Measurements from ENCODE around the gene ATP6V0E2. TPM values are rescaled to one million over a fixed set of nuclear protein-coding genes. Genes with fewer than 3 reads are reported as not detected.

The ATP6V0E2 gene
- total RNA-seq, 8 experiments from 2014 or later: 9.4 to 114 (median 74.4) TPM

DNA sequence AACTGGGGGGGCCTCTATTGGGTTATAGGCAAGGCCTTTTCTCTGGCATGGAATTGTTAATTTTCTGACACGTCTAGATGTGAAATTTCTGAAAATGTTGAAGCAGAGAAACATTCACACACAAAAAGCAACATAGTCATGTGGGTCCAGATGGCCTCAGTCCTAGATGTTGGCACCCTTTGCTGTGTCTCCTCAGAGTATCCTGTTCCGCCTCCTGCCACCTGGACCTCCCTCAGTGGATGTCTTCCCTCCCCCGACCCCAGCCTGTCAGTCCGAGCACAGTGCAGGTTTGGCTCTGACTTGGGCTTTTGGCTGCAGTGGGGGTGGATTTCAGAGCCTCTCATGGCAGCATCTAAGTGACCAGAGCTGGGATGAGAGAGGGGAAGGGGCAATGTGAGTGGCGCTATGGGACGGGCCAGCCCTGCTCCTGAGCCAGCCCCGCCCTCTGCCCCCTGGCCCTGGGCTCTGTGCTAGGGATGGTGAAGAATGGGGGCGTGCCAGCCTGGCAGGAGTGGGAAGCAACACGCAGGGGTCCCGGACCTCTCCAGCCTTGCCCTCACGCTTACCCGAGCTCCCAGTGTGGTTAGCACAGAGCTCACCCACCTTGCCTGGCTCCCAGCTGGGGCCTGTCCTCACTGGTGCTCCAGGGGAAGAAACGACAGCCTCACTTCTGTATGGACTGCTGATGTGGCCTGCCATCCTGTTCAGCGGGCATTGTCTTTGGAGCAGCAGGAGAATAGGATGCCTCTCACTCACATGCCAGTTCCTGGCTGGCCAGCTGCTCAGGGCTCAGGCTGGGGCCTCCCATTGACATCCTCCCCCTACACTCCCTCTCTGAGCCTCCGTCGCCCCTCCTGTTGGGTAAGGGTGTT is 6.2 kb downstream of the ATP6V0E2 start:
- Histone ChIP-seq H3K27ac (no peak overlapping the region), H3K4me3 (no peak overlapping the region), H3K4me1 (replicated peaks in 1 of 2) (peaks cover 0 to 5% of the 10 kb centered on the region in 2 donors)
- ATAC-seq (replicated peaks in 6 of 8): peak in 5 of 8 experiments; percentile 40 to 84 (median 80)
- 58 to 100% (median 97%) methylated on average over 1 to 5 of the region's 16 CpGs; no CpG with 5 or more reads in 5 of the 10 experiments for WGBS, 10 experiments
- in situ Hi-C loops (cut with MboI; ENCODE audit: low pct_unique_long_range_greater_than_20kb in 2 of 9, low sequenced_read_pairs in 9 of 9, unreplicated experiment in 9 of 9): loop anchor here in 1 of 9 experiments (25.0 kb wide), 1 partner anchor 157 kb away; no protein-coding TSS in a partner anchor

DNA sequence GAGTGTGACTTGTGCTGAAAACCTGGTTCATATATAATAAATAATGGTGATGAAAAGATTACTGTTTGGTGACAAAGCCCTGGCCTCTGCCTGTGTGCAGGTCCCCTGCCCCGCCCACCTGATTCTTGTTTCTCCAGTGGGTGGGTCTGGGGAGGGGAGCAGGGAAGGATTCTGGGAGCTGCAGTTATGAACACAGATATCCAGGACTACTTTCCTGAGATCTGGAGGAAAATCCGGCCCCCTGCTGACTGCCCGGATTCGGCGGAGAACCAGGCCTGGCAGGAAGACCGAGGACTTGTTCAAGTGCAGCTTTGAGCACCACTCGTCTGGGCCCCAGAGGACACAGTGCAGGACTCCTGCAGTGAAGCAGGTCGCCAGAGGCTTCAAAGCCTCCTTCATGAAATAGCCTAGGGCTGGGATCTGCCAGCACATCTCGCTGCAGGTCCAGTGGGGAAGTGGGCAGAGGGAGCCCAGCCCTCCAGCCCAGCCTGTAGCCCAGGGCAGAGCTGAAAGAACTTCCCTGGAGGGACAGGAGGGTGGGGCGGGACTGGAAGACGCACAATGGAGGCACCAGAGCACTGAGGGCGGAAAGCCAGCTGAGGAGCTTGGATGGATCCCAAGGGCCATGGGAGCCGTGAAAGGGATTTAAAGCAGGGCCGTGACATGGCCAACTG is 7.0 kb downstream of the ATP6V0E2 start:
- peaks cover 0 to 5% of the 10 kb centered on the region in 2 donors for H3K4me1 ChIP-seq (replicated peaks in 1 of 2)

GRCh38 chr7:149881328-149882247 is 7.8 kb downstream of the ATP6V0E2 start:
- Histone ChIP-seq H3K4me3 (no peak overlapping the region), H3K27ac (no peak overlapping the region), H3K4me1 (replicated peaks in 1 of 2) (peaks cover 0 to 5% of the 10 kb centered on the region in 2 donors)
- WGBS, 10 experiments: 0 to 100% (median 63%) methylated on average over 1 to 4 of the region's 19 CpGs; no CpG with 5 or more reads in 5 of the 10 experiments
- in situ Hi-C loops (cut with MboI; ENCODE audit: low pct_unique_long_range_greater_than_20kb in 2 of 9, low sequenced_read_pairs in 9 of 9, unreplicated experiment in 9 of 9): loop anchor here in 1 of 9 experiments (25.0 kb wide), 1 partner anchor 156 kb away; no protein-coding TSS in a partner anchor
- no peak for ATAC-seq (replicated peaks in 6 of 8)

More for the DNA sequence above, 7.0 kb downstream of the ATP6V0E2 start:
- WGBS, 10 experiments: 20 to 100% (median 95%) methylated on average over 1 to 7 of the region's 14 CpGs; no CpG with 5 or more reads in 4 of the 10 experiments
- peak; percentile 4 to 76 (median 47) for ATAC-seq (replicated peaks in 6 of 8)
- in situ Hi-C loops (cut with MboI; ENCODE audit: low pct_unique_long_range_greater_than_20kb in 2 of 9, low sequenced_read_pairs in 9 of 9, unreplicated experiment in 9 of 9): loop anchor here in 1 of 9 experiments (25.0 kb wide), 1 partner anchor 157 kb away; no protein-coding TSS in a partner anchor
- Histone ChIP-seq H3K4me3 (no peak overlapping the region), H3K27ac (peak overlapping the region in 1 of 2 donors; percentile 25)

GRCh38 chr7:149882248-149883047 is 8.7 kb downstream of the ATP6V0E2 start:
- Histone ChIP-seq H3K4me1 (replicated peaks in 1 of 2) (peaks cover 0 to 5% of the 10 kb centered on the region in 2 donors), H3K27ac (no peak overlapping the region), H3K4me3 (no peak overlapping the region)
- in situ Hi-C loops (cut with MboI; ENCODE audit: low pct_unique_long_range_greater_than_20kb in 2 of 9, low sequenced_read_pairs in 9 of 9, unreplicated experiment in 9 of 9): loop anchor here in 1 of 9 experiments (25.0 kb wide), 1 partner anchor 155 kb away; no protein-coding TSS in a partner anchor
- 20 to 100% (median 77%) methylated on average over 1 to 9 of the region's 11 CpGs; no CpG with 5 or more reads in 1 of the 10 experiments for WGBS, 10 experiments
- ATAC-seq (replicated peaks in 6 of 8): peak in 1 of 8 experiments; percentile 4

- Histone ChIP-seq H3K4me3 (no peak overlapping the region), H3K27ac (no peak overlapping the region), H3K4me1 (replicated peaks in 1 of 2) (peaks cover 0 to 5% of the 10 kb centered on the region in 2 donors)
- no peak for ATAC-seq (replicated peaks in 6 of 8)
- 20 to 61% (median 43%) methylated on average over 1 to 4 of the region's 8 CpGs; no CpG with 5 or more reads in 6 of the 10 experiments for WGBS, 10 experiments
- in situ Hi-C loops (cut with MboI; ENCODE audit: low pct_unique_long_range_greater_than_20kb in 2 of 9, low sequenced_read_pairs in 9 of 9, unreplicated experiment in 9 of 9): loop anchor here in 1 of 9 experiments (25.0 kb wide), 1 partner anchor 154 kb away; no protein-coding TSS in a partner anchor
Observed at GRCh38 chr7:149883048-149883438, 9.3 kb downstream of the ATP6V0E2 start.

DNA sequence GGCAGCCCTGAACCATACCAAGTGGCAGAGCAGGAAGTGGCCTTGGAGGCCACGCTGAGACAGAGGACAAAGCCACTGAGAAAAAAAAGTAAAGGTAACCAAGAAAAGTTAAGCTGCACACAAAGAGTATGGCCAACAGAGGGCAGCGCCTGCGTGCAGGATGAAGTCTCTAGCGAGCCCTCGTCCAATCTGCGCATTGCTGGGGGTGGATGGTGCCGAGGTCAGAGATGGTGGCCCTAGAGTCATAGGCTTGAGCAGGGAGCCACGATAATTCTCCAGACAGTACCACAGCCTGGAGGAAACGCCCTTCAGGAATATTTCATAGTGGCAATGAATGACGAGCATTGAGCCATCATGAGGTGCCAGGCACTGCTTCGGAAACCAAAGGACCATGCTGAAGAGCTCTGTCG is 9.7 kb downstream of the ATP6V0E2 start:
- Histone ChIP-seq H3K4me1 (replicated peaks in 1 of 2) (peaks cover 0 to 5% of the 10 kb centered on the region in 2 donors), H3K4me3 (no peak overlapping the region), H3K27ac (no peak overlapping the region)
- in situ Hi-C loops (cut with MboI; ENCODE audit: low pct_unique_long_range_greater_than_20kb in 2 of 9, low sequenced_read_pairs in 9 of 9, unreplicated experiment in 9 of 9): loop anchor here in 1 of 9 experiments (25.0 kb wide), 1 partner anchor 154 kb away; no protein-coding TSS in a partner anchor
- 0 to 73% (median 40%) methylated on average over 1 to 10 of the region's 12 CpGs; no CpG with 5 or more reads in 4 of the 10 experiments for WGBS, 10 experiments
- ATAC-seq (replicated peaks in 6 of 8): peak in 5 of 8 experiments; percentile 16 to 78 (median 57)

DNA sequence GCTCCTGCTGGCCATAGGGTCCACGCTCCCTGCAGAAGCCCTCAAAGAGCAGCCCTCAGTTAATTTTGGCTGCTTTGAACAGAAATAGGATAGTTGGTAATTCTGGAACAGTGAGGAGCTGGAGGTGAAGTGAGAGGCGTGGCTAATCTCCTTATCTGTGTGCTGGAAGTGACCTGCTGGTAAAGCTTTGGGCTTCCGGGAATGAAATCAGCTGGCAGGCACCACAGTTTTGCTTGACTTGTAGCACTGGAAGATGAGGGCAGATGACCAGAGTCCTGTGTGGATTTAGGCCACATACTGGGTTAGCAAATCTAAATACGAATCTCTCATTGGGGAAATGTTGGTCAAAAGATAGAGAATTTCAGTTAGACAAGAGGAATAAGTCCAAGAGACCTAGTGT is 10.2 kb downstream of the ATP6V0E2 start:
- in situ Hi-C loops (cut with MboI; ENCODE audit: low pct_unique_long_range_greater_than_20kb in 2 of 9, low sequenced_read_pairs in 9 of 9, unreplicated experiment in 9 of 9): loop anchor here in 1 of 9 experiments (25.0 kb wide), 1 partner anchor 153 kb away; no protein-coding TSS in a partner anchor
- no peak overlapping the region for H3K27ac ChIP-seq
- no peak overlapping the region for H3K4me3 ChIP-seq
- 41 to 100% (median 61%) methylated on average over 1 to 3 of the region's 4 CpGs; no CpG with 5 or more reads in 4 of the 10 experiments for WGBS, 10 experiments
- peaks cover 0 to 5% of the 10 kb centered on the region in 2 donors for H3K4me1 ChIP-seq (replicated peaks in 1 of 2)
- no peak for ATAC-seq (replicated peaks in 6 of 8)

GRCh38 chr7:149884541-149884940 is 10.8 kb downstream of the ATP6V0E2 start:
- no peak for ATAC-seq (replicated peaks in 6 of 8)
- WGBS, 10 experiments: 37 to 100% (median 92%) methylated on average over 2 of the region's 2 CpGs; no CpG with 5 or more reads in 7 of the 10 experiments
- H3K4me3 ChIP-seq: no peak overlapping the region
- in situ Hi-C loops (cut with MboI; ENCODE audit: low pct_unique_long_range_greater_than_20kb in 2 of 9, low sequenced_read_pairs in 9 of 9, unreplicated experiment in 9 of 9): loop anchor here in 1 of 9 experiments (25.0 kb wide), 1 partner anchor 153 kb away; no protein-coding TSS in a partner anchor
- H3K27ac ChIP-seq: no peak overlapping the region
- H3K4me1 ChIP-seq (replicated peaks in 1 of 2): peaks cover 0 to 5% of the 10 kb centered on the region in 2 donors

- Histone ChIP-seq H3K4me3 (no peak overlapping the region), H3K27ac (no peak overlapping the region), H3K4me1 (replicated peaks in 1 of 2) (peaks cover 0 to 5% of the 10 kb centered on the region in 2 donors)
- ATAC-seq (replicated peaks in 6 of 8): peak in 2 of 8 experiments; percentile 12 to 48
- 34 to 85% (median 64%) methylated on average over 1 to 10 of the region's 13 CpGs; no CpG with 5 or more reads in 4 of the 10 experiments for WGBS, 10 experiments
- in situ Hi-C loops (cut with MboI; ENCODE audit: low pct_unique_long_range_greater_than_20kb in 2 of 9, low sequenced_read_pairs in 9 of 9, unreplicated experiment in 9 of 9): loop anchor here in 1 of 9 experiments (25.0 kb wide), 1 partner anchor 152 kb away; no protein-coding TSS in a partner anchor
Observed at GRCh38 chr7:149885191-149886017, 11.6 kb downstream of the ATP6V0E2 start.

DNA sequence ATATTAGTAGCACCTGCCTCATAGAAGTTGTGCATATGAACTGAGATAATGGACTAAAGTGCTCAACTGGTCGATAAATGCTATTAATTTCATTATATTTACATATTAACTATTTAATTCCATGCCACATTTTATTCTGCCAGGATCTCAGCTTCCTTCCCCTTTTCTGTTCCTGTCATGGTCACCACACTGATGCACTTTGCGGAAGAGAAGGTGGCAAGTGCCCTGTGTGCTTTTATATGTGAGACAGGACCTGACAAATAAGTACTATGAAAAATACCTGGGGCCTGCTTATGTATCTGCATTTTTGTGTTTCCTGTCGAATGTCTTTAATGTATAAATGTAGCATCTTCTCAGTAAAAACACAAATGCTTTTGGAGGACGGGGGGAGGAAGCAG is 12.2 kb downstream of the ATP6V0E2 start:
- no peak for ATAC-seq (replicated peaks in 6 of 8)
- in situ Hi-C loops (cut with MboI; ENCODE audit: low pct_unique_long_range_greater_than_20kb in 2 of 9, low sequenced_read_pairs in 9 of 9, unreplicated experiment in 9 of 9): loop anchor here in 1 of 9 experiments (25.0 kb wide), 1 partner anchor 151 kb away; no protein-coding TSS in a partner anchor
- Histone ChIP-seq H3K4me3 (no peak overlapping the region), H3K4me1 (replicated peaks in 1 of 2) (peaks cover 0 to 5% of the 10 kb centered on the region in 2 donors), H3K27ac (no peak overlapping the region)
- WGBS, 10 experiments: 10 to 100% (median 60%) methylated on average over 1 to 4 of the region's 4 CpGs; no CpG with 5 or more reads in 1 of the 10 experiments
